Dedifferentiated amniotic fluid mesenchymal stem cell (primary cell): ENCODE results near the gene SERPINB1.

Source experiments
- DNase-seq: peaks from one replicate; pipeline ENCODE4 v3.0.0-alpha.2; 2016; ENCODE audit errors: extremely low spot score

SERPINB1 gene

DNA sequence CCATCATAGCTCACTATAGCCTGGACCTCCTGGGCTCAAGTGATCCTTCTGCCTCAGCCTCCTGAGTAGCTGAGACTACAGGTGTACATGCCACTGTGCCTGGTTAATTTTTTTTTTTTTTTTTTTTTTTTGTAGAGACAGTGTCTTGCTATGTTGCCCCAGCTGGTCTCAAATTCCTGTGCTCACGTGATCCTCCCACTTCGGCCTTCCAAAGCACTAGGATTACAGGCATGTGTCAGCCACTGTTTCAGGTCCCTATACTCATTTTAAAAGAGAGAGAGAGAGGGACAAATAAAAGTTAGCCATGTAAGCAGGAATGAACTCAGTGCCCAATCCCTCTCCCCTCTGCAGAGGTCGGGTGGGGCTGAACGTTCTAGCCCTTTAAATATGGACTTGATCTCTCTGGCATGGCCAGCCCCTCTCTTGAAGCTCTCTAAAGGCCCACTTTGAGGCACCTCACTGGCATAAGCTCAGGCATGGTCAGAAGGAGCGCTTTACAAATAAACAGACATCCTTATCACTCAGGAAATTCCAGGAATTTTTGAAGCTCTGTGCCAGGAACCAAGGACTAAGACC, 9.0 kb upstream of the SERPINB1 start:
- DNase-seq, result peak; percentile 29

DNA sequence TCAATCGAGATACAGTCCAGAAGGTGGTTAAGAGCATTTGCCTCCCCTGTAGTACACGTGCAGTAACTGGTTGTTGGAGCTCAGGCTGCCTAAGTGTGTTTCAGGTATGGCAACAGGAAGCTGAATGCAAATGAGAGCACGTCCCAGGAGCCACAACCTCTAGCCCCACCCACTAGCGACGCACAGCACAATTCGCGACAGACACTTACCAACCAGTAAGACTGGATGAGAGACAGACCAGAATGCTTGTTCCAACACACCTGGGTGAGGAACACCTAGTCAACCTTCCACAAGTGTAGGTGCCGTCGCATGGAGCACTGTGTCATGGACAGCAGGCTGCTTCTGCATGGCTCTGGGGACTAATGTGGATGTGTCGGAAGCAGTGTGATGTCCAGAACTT, 7.2 kb upstream of the SERPINB1 start:
- DNase-seq, result no peak

DNA sequence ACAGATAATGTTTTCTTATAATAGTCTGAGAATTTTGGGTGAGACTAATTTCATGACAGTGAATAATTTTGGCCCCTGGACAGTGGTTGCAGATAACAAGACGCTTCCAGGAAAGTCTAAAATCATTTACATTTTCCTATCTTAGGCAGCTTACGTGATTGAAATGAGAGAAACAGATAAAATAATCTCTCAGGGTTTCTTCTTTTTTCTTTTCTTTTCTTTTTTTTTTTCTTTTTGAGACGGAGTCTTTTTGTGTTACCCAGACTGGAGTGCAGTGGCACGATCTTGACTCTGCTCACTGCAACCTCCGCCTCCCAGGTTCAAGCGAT, 4.2 kb upstream of the SERPINB1 start:
- DNase-seq, result no peak

DNA sequence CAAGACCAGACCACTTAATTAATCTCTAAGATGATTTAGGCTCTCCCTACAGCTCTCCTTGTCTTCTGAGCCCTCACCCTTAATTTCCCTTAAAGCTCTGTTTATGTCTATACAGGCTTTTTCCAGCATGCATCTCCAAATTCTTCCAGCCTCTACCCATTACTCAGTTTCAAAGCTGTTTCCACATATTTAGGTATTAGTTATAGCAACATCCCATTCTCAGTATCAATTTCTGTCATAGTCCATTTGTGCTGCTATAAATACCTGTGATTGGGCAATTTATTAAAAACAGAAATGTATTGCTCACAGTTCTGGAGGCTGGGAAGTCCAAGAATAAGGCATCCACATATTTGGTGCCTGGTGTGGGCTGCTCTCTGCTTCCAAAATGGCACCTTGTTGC, 2.3 kb upstream of the SERPINB1 start:
- DNase-seq, result no peak

DNA sequence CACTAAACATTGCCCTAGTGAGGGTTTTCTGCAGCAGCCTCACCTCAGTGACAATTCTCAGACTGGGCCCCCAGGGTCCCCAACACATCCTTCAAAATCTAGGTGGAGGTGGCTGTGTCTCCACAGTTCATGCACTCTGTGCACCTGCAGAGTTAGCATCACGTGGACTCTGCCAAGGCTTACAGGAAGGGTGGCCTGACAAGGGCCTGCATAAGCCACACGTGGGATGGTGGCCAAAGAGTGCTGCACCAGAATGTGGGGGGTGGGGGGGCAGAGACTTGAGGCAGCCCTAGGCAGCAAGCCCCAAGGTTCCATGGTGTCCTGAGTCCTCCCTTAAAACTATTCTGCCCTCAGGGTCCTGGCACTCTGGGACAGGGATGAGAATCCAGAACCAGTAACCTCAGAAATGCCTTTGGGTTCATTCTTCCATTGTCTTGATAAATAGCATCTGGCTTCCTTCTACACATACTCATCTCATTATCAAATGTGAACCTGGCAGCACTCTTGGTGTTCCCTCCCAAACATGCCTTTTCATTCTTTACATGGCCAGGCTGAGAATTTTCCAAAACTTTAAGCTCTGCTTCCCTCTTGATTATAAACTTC, 1.6 kb upstream of the SERPINB1 start:
- no peak for DNase-seq

DNA sequence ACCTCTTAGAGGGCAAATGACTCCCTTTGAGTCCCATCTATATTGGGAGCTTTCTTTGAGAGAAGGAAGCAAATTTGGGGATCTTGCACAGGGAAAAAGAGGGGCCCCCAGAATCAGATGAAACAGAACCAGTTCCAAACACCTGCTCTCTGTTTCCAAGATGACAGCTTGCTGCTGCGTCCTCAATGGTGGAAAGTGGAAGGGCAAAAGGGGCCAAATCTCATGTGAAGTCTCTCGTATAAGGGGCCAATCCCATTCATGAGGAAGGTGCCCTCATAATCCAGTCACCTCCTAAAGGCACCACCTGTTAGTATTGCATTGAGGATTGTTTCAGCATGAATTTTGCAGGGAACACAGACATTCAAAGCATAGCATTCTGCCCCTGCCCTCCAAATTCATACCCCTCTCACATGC, 483 bp upstream of the SERPINB1 start:
- no peak for DNase-seq

DNA sequence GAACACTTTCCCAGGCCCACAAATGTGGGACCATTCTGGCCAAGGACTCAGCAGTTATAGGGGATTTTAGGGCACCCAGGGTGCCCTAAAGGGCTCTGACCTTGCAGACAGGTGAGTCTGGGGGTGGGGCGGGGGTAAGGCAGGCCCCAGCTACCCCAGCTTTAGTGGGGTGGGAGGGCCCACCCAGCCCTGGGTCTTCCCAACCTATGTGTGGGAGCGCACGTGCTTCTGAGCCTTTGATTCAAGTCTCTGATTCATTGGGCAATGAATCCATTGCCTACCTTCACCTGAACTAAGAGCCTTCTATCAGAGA, 958 bp downstream of the SERPINB1 start:
- DNase-seq, result no peak

DNA sequence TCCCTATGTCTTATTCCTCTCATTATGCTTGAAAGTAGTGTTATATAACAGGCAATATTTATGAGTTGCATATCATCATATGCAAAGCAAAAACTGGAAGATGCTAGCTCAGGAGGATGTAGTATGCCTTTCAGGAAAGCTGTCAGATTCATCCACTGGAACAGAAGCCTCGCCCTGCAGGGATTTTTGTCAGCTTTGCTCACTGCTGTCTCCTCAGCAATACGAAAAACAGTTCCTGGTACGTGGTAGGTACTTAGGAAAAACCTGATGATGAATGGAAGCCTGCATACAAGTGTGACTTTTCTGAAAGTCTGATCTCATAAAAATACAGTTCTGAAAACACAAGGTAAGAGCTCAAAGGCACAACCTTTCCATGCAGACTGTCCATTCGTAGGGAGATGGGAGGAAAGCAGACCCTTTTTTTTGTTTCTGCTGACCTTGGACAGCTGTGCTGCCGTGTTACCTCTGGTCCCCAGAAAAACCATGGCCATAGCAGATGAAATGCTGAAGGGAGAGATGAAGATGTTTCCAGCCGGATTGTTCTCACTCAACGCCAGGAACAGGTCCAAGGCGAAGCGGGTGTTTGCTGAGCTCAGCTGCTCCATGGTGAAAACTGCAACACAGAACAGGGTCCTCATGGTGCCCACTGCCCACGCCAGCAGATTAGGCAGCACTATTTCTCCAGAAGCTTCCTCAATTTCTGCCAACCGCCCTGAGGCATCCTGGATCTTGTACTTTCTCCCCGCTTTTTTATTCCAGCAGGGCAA, 1.5 kb downstream of the SERPINB1 start:
- no peak for DNase-seq

DNA sequence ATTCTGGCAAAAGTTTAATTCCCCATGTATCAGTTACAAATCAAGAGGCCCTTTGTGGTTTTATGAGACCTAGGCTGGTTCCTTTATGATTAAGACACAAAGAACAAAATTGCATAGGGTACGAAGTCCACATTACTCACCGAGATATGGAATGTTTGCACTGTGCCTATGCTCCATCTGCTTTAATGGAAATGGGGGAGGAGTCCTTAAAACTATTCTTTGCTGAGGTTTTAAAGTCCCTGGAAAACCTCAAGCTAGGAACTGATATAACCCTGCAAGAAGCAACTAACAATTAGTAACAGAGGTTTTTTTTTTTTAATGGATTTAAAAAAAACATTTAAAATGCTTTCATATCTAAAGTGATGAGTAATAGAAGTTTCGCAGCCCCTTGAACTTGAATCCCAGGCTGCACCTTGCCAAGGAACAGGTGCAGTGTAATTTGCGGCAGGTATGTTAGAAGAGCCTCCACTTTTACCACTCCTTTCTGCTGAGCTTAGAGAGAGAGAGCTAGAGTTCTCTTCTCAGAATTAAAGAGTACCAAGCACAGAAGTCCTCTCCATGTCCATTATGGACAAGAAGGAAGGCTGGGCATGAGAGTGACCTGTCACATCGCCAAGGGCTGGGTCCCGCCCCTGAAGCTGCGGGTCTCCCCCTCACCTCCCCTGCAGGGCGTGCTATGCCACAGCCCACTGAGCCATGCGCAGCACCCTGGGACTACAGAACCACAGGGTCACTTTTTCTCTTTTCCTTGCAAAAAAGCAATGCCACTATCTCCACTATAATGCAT, 2.3 kb downstream of the SERPINB1 start:
- no peak for DNase-seq

DNA sequence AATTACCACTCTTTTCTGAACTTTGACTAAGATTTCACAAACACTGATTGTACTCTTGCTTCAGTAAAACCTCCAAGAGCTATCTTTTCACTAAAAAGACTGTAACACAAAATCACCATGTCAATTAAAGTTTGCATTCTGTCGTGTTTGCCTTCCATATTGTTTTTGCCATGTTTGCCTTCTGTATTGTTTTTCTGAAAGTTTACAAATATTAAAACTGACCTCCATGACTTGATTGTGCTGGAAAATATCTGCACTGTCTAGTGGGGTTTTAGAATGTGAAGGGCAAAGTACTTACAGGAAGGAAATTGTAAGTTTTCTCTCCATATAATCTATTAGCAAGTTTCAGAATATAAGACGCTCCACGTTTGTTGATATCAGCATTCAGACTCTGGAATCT, 3.4 kb downstream of the SERPINB1 start:
- DNase-seq, result no peak

DNA sequence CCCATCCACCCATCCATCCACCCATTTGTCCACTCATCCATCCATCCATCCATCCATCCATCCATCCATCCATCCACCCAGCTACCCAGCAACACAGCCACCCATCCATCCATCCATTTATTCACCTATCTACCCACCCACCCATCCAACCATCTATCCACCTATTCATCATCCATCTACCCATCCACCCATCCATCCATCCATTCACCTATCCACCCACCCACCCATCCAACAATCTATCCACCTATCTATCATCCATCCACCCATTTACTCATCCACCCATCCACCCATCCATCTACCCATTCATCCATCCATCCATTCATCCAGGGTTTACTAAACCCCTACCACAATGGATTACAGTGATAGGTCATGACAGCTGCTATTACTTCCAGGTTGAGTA, 7.4 kb downstream of the SERPINB1 start:
- DNase-seq, result no peak

DNA sequence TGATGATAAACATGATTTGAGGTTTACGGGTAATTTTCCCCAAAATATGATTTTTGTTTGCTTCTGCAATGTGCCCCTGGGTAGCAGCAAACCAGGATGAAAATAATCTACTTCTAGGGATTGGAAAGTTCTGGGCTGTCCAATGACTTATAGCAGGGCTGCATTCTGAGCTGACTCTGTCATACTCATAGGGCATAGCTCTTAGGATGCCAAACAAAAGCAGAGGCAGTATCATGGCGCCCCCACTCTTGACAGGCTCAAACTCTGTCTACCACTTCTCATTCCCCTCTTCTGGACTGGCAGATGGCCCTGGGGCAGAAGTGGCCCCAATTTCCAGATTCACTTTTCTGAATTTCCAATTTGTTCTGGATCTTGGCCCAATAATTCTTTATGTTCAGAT, 10.3 kb downstream of the SERPINB1 start:
- no peak for DNase-seq

DNA sequence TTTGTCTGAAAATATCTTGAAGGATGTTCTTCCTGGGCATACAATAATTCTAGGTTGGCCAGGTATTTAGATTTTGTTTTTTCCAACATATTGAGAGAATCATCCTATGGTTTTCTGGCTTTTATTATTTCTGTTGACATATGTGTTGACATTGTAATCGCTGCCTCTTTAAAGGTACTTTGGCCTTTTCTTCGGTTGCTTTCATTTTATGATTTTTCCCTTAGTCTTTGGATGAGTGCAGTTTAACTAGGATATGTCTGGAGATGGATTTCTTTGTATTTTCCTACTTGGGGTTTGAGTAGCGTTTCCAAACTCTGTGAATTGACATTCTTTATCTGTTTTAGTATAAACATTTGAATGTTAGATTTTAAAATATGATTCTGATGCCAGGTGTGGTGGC, 11.5 kb downstream of the SERPINB1 start:
- DNase-seq, result no peak

DNA sequence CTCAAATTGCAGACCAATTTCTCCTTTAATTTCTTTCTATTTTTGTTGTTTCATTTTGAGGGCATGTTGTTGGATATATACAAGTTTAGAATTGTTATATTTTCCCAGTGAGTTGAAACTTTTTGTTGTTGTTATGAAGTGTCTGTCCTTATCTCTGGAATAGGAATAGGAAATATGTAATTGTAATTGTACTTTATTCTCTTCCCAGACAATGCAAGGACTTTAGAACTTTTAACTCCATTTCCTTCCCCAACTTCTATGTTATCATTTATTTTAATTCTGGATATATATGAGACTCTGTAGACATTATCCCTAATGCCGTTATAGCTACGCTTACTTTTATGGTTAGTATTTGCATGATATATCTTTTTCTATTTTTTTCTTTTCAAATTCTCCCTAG, 12.4 kb downstream of the SERPINB1 start:
- no peak for DNase-seq

DNA sequence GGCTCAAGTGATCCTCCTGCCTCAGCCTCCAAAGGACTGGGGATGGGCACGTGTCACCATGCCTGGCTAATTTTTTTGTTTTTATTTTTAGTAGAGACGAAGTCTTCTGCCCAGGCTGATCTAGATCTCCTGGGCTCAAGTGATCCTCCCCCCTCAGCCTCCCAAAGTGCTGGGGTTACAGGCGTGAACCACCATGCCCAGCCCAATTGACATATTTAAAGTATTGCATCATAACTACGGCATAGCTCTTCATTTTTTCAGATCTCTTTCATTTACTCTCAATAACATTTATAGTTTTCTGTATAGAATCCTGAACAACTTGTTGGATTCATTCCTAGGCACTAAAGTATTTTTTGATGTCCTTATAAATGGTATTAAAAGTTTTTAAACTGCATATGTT, 13.0 kb downstream of the SERPINB1 start:
- no peak for DNase-seq

DNA sequence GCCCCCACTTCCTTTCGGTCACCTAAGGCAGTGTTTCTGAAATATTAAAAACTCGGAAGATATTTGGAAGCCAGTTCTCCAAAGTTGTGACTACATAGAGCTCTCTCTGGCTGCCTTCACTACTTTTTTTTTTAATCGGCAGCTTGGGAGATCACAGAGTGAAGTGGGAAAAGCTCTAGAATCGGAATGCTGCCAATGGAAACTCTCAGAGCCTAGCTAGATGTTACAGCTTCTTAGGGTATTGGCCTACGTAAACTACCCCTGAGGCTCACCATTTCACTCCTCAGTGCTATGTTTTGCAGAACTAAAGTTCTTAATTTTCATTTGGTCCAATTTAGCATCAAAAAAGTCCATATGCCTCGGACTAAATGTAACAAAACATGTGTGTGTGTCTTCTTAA, 14.5 kb downstream of the SERPINB1 start:
- no peak for DNase-seq

DNA sequence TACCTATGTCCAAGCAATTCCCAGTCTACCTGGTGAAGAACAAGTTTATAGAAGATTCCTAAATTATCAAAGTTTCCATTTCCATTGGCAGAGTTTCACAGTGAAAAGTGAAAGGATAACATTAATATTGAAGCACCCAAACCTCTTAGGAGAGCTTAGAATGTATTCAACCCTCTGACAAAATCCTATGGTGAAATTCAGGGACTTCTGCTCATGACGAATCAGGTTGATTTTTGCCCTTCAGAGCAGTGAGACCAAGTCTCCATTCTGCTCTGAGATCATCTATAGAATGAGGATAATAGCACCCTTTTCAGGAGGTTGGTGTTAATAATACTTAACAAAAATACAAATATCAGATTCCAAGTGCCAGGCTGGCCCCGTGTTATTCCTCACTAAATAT, 15.5 kb downstream of the SERPINB1 start:
- no peak for DNase-seq

DNA sequence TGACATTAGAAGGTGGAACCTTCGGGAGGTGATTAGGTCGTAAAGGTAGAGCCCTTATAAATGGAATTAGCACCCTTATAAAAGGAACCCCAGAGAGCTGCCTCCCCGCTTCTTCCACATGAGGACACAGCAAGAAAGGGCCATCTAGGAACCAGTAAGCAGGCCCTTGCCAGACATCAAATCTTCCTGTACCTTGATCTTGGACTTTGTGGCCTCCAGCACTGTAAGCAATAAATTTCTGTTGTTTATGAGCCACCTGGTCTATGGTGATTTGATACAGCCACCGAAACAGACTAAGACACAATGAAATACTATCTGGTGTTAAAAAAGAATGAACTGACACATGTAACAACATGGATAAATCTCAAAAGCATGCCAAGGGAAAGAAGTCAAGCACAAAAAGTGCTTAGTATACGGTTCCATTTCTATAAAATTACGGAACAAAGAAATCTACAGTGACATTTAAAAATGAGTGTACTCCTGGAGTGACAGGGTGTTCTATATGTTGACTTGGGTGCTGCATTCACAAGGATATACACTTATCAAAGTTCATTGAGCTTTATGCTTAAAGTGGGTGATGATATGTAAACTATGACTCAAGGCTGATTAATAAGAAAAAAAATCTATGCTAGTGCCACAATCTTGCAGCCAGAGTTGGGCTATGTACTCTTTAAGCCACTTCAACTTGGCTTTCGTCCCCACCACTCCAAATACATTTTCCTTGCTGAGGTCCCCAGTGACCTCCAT, 18.4 kb downstream of the SERPINB1 start:
- no peak for DNase-seq

DNA sequence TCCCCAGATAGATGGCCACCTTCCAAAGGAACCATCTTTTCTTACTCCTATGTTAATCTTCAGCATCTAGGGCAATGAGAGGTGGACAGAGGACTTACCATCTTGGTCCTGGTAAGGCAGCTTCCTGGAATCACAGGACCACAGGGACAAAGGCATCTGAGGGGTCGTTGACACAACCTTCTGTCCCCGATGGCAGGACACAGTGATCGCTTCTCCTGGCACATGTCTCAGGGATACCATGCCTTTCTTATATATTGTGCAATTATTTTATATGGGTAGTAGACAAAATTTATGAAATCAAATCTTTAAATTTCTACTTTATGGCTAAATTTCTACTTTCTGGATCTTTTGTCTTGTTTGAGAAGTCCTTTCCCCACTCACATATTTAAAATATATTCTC, 20.1 kb downstream of the SERPINB1 start:
- no peak for DNase-seq

DNA sequence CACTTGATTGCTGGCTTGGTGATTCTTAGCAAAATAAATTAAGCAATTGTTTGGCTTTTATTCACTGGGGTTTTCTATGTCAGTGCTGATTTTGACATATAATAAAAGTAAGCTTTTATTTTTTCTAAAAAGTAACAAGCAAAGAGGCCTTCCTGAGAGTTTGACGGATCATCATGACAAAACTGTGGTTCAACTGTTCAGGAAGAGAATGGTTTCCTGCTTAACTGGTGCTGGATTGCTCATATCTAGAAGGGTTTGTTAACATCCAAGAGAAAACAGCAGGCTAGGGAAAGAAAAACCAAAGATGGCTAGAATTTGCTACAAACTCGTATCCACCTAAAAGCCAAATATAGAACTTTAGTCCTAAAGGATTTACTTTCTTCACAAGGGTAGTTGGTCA, 21.2 kb downstream of the SERPINB1 start:
- DNase-seq, result no peak

DNA sequence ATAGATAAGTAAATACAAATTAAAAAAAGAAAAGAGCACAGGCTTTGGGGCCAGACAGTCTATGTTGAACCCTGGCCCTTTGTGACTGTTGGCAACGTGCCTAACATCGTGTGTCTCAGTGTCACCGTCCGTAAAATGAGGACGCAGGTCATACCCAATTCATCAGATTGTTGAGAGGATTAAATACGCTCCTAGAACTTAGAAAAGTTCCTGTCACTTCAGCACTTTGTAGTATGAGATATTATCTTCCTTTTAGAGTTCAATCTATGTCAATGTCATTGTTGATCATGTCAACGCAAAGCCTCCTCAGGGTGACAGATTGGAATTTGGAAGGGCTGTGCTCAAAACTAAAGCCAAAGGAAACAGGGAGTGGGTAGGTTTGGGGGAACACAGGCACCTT, 21.7 kb downstream of the SERPINB1 start:
- no peak for DNase-seq

DNA sequence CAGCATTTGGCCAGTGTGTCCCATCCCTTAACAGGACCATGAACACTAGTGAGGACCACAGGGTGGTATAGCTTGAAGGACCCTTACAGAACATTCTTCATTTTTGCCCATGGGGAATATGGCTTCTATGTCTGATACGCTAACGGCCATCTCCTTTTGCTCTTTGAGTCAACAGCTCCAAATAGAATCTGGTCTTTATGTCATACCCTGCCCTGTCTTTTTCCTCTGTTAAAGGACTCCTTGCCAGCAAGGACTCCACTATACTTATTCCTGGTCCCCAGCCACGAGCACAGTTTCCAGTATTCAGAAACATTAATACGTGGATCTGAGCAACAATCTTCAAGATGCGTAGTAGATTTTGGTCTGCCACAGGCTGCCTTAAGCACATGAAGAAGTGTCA, 22.5 kb downstream of the SERPINB1 start:
- DNase-seq, result no peak
